CD4-positive, alpha-beta T cell (primary cell): ENCODE measurements around the gene MAPK7. TPM values are rescaled to one million over a fixed set of nuclear protein-coding genes. Genes with fewer than 3 reads are reported as not detected.

Experiments
- ATAC-seq: fragments of 200-7000 bp; cut with Tn5 transposase; one replicate; pipeline ENCODE4 v1.10.0; 2022; ENCODE audit warnings: mild to moderate bottlenecking; ENCODE audit not compliant: poor library complexity
- CTCF ChIA-PET: fragments of 350-600 bp; sonication (Branson Sonifier 250); formaldehyde crosslinking; loops from one replicate; lab custom pipeline; 2021; ENCODE audit warnings: antibody characterized with exemption, inconsistent platforms; lab: Charles Lee
- POLR2A ChIA-PET: fragments of 350-600 bp; sonication (Branson Sonifier 250); formaldehyde crosslinking; loops from one replicate; lab custom pipeline; 2021; ENCODE audit warnings: antibody characterized with exemption, inconsistent platforms; lab: Charles Lee
- DNase-seq, 14 experiments: peaks; one replicate each; pipeline ENCODE4 v3.0.0-alpha.2; 2013 to 2020; ENCODE audit warnings: mixed read lengths in 2 of 14
- H3K27ac ChIP-seq, 2 donors: one replicate each; pipeline versions ENCODE4 v1.5.1 to v1.7.0; 2013; ENCODE audit warnings: low read length in 2 of 2, low read depth in 1 of 2, mild to moderate bottlenecking in 1 of 2
- H3K27me3 ChIP-seq, 2 experiments: 1 replicate in 1 of 2; 2 replicates in 1 of 2; pipeline versions ENCODE4 v1.6.1 to v1.7.0; 2013; ENCODE audit warnings: low read length in 2 of 2, control low read depth in 1 of 2, mild to moderate bottlenecking in 1 of 2, moderate library complexity in 1 of 2; ENCODE audit not compliant: insufficient read depth in 2 of 2, control insufficient read depth in 1 of 2
- H3K36me3 ChIP-seq: one replicate; pipeline ENCODE4 v1.6.1; 2013; ENCODE audit warnings: low read length, control low read depth; ENCODE audit not compliant: insufficient read depth
- H3K4me1 ChIP-seq: one replicate; pipeline ENCODE4 v1.6.1; 2013; ENCODE audit warnings: low read length, control low read depth; ENCODE audit not compliant: insufficient read depth
- H3K4me3 ChIP-seq: one replicate; pipeline ENCODE4 v1.5.1; 2013; ENCODE audit warnings: mild to moderate bottlenecking, low read length, moderate library complexity
- H3K9me3 ChIP-seq, 2 experiments: 1 replicate in 1 of 2; 2 replicates in 1 of 2; pipeline versions ENCODE4 v1.6.1 to v1.7.0; 2013; ENCODE audit warnings: low read length in 2 of 2, mild to moderate bottlenecking in 2 of 2, control low read depth in 1 of 2, moderate library complexity in 1 of 2; ENCODE audit not compliant: control insufficient read depth in 1 of 2, insufficient read depth in 1 of 2
- H3K27ac Mint-ChIP-seq: one replicate; pipeline ENCODE4 v1.8.0; 2020; ENCODE audit warnings: mixed read lengths
- H3K27me3 Mint-ChIP-seq: one replicate; pipeline ENCODE4 v1.8.0; 2021; ENCODE audit warnings: mixed read lengths
- H3K36me3 Mint-ChIP-seq: one replicate; pipeline ENCODE4 v1.8.0; 2021; ENCODE audit warnings: low read depth, mixed read lengths
- H3K4me1 Mint-ChIP-seq: one replicate; pipeline ENCODE4 v1.8.0; 2021; ENCODE audit warnings: low read depth, mixed read lengths
- H3K4me3 Mint-ChIP-seq: one replicate; pipeline ENCODE4 v1.8.0; 2020; ENCODE audit warnings: mild to moderate bottlenecking, mixed read lengths
- H3K9me3 Mint-ChIP-seq: one replicate; pipeline ENCODE4 v1.8.0; 2020; ENCODE audit warnings: mixed read lengths
- intact Hi-C, 2 experiments: fragments of 100-400 bp; cut with DNase I in 1 of 2; cut with micrococcal nuclease in 1 of 2; formaldehyde crosslinking; loops; one replicate each; pipeline versions ENCODE4 v1.15.1 to v1.9.0; 2023 to 2025; cut with DNase I, micrococcal nuclease
- total RNA-seq, 174 experiments: library from RNA in 2 of 174; stranded (reverse) in 2 of 174; gene quantifications; one replicate each; pipeline ENCODE4 v1.2.3 and lab custom pipeline; 2021 to 2026
- TF ChIP-seq, protein P1 (sequence below): fragments of 200-600 bp; IDR thresholded peaks from one replicate; pipeline ENCODE4 v1.8.0; 2022; ENCODE audit warnings: antibody characterized with exemption, mild to moderate bottlenecking

Gene MAPK7
- total RNA-seq, 2 experiments from 2014 or later = 15.2 to 17.3 TPM

- no peak overlapping the region for H3K4me3 Mint-ChIP-seq
- H3K9me3 ChIP-seq = peaks cover 0 to 4% of the 10 kb centered on the region in 2 experiments
- DNase-seq (peak in 2 of 14 experiments; percentile 3 to 17), ATAC-seq (no peak)
- H3K36me3 Mint-ChIP-seq = no peaks in the 10 kb centered on the region
- TF ChIP-seq, protein P1, sequence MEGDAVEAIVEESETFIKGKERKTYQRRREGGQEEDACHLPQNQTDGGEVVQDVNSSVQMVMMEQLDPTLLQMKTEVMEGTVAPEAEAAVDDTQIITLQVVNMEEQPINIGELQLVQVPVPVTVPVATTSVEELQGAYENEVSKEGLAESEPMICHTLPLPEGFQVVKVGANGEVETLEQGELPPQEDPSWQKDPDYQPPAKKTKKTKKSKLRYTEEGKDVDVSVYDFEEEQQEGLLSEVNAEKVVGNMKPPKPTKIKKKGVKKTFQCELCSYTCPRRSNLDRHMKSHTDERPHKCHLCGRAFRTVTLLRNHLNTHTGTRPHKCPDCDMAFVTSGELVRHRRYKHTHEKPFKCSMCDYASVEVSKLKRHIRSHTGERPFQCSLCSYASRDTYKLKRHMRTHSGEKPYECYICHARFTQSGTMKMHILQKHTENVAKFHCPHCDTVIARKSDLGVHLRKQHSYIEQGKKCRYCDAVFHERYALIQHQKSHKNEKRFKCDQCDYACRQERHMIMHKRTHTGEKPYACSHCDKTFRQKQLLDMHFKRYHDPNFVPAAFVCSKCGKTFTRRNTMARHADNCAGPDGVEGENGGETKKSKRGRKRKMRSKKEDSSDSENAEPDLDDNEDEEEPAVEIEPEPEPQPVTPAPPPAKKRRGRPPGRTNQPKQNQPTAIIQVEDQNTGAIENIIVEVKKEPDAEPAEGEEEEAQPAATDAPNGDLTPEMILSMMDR = no peak
- intact Hi-C loops = loop anchor here in 1 of 2 experiments (10.0 kb wide), 1 partner anchor 362 kb away; the partner anchor contains the start of gene FAM83G
- POLR2A ChIA-PET = no interaction called here
- H3K27ac ChIP-seq = no peak overlapping the region
- H3K4me1 ChIP-seq = peaks cover 52% of the 10 kb centered on the region
- H3K27me3 ChIP-seq = peaks cover 0 to 4% of the 10 kb centered on the region in 2 experiments
- H3K27ac Mint-ChIP-seq = no peak overlapping the region
- H3K36me3 ChIP-seq = no peaks in the 10 kb centered on the region
- peaks cover 40% of the 10 kb centered on the region for H3K4me1 Mint-ChIP-seq
- H3K9me3 Mint-ChIP-seq = no peaks in the 10 kb centered on the region
- no peak overlapping the region for H3K4me3 ChIP-seq
- CTCF ChIA-PET = no interaction called here
- no peaks in the 10 kb centered on the region for H3K27me3 Mint-ChIP-seq
These were observed 11.7 kb upstream of the MAPK7 start for GRCh38 chr17:19366637-19366972.

- Mint-ChIP-seq H3K4me1 (peaks cover 35% of the 10 kb centered on the region), H3K27ac (peak overlapping the region; percentile 9), H3K9me3 (no peaks in the 10 kb centered on the region), H3K27me3 (no peaks in the 10 kb centered on the region), H3K36me3 (no peaks in the 10 kb centered on the region), H3K4me3 (no peak overlapping the region)
- ATAC-seq = no peak
- peak in 1 of 14 experiments; percentile 11 for DNase-seq
- H3K9me3 ChIP-seq = peaks cover 0 to 4% of the 10 kb centered on the region in 2 experiments
- ChIA-PET POLR2A (interaction anchor here (2.9 kb wide), 1 partner anchor 10 kb away, joined by 17 read pairs; the partner anchor contains the start of gene MAPK7), CTCF (interaction anchor here (1.1 kb wide), 1 partner anchor 79 kb away, joined by 3 read pairs; no protein-coding TSS in a partner anchor)
- intact Hi-C loops = loop anchor here in 1 of 2 experiments (10.0 kb wide), 1 partner anchor 363 kb away; the partner anchor contains the start of gene FAM83G
- H3K36me3 ChIP-seq = no peaks in the 10 kb centered on the region
- TF ChIP-seq, protein P1 = no peak
- no peak overlapping the region for H3K27ac ChIP-seq
- H3K27me3 ChIP-seq = peaks cover 0 to 4% of the 10 kb centered on the region in 2 experiments
- H3K4me1 ChIP-seq = peaks cover 52% of the 10 kb centered on the region
- H3K4me3 ChIP-seq = no peak overlapping the region
These were observed 10.1 kb upstream of the MAPK7 start for GRCh38 chr17:19368229-19368628.

- CTCF ChIA-PET = no interaction called here
- intact Hi-C loops = loop anchor here in 1 of 2 experiments (10.0 kb wide), 1 partner anchor 364 kb away; the partner anchor contains the start of gene FAM83G
- Mint-ChIP-seq H3K36me3 (no peaks in the 10 kb centered on the region), H3K4me3 (no peak overlapping the region), H3K27me3 (no peaks in the 10 kb centered on the region), H3K27ac (peak overlapping the region; percentile 81), H3K9me3 (no peaks in the 10 kb centered on the region), H3K4me1 (peaks cover 35% of the 10 kb centered on the region)
- Histone ChIP-seq H3K27ac (peak overlapping the region in 1 of 2 donors; percentile 66), H3K27me3 (peaks cover 0 to 3% of the 10 kb centered on the region in 2 experiments), H3K4me1 (peaks cover 52% of the 10 kb centered on the region), H3K9me3 (peaks cover 0 to 4% of the 10 kb centered on the region in 2 experiments), H3K36me3 (no peaks in the 10 kb centered on the region), H3K4me3 (no peak overlapping the region)
- peak in 1 of 14 experiments; percentile 13 for DNase-seq
- no peak for ATAC-seq
- POLR2A ChIA-PET = interaction anchor here (0.7 to 2.9 kb wide), 2 partner anchors 9 to 55 kb away, joined by 3 to 17 read pairs; partner anchors contain the start of gene MAPK7
- TF ChIP-seq, protein P1 = no peak
These were observed 9.1 kb upstream of the MAPK7 start for GRCh38 chr17:19369107-19369778.
